ENCODE measurements around the gene SSX1.
"Not testable (repeated sequence)": the region's sequence is repeated elsewhere in the genome, so short reads cannot be mapped to it uniquely, and the experiment has no call there.

- TF ChIP-seq BACH2 (CRISPR knock-in tag; IDR thresholded peaks at IDR 0.05; ENCODE audit: borderline replicate concordance); PATZ1 (CRISPR knock-in tag; IDR thresholded peaks at IDR 0.05; ENCODE audit: borderline replicate concordance); ARNTL (CRISPR knock-in tag; IDR thresholded peaks at IDR 0.05; ENCODE audit: borderline replicate concordance, low read depth); CREB5 (CRISPR knock-in tag; IDR thresholded peaks at IDR 0.05; ENCODE audit: low read depth); ZFP30 (CRISPR knock-in tag; IDR thresholded peaks at IDR 0.05); ZNF70 (CRISPR knock-in tag; IDR thresholded peaks at IDR 0.05): not testable (repeated sequence)
Measured at GRCh38 chrX:48252945-48253344, 2.2 kb upstream of the SSX1 start.

Data from SK-N-SH treated with all-trans-retinoic acid at 6 μM for 48 hours (cell line).